Osteocyte (in vitro differentiated cells): ENCODE measurements around the gene TBCC. TPM values are rescaled to one million over a fixed set of nuclear protein-coding genes. Genes with fewer than 3 reads are reported as not detected.

ENCODE experiments used
- DNase-seq: peaks from one replicate; pipeline ENCODE4 v3.0.0; 2021; ENCODE audit warnings: mixed read lengths; ENCODE audit not compliant: unreplicated experiment; ENCODE audit errors: extremely low spot score
- H3K27ac Mint-ChIP-seq: one replicate; pipeline ENCODE4 v1.8.0; 2021; ENCODE audit warnings: mild to moderate bottlenecking, mixed read lengths; ENCODE audit not compliant: unreplicated experiment
- H3K27me3 Mint-ChIP-seq: one replicate; pipeline ENCODE4 v1.8.0; 2021; ENCODE audit warnings: mixed read lengths; ENCODE audit not compliant: unreplicated experiment
- H3K36me3 Mint-ChIP-seq: one replicate; pipeline ENCODE4 v1.8.0; 2021; ENCODE audit warnings: mixed read lengths; ENCODE audit not compliant: unreplicated experiment
- H3K4me1 Mint-ChIP-seq: one replicate; pipeline ENCODE4 v1.8.0; 2021; ENCODE audit warnings: mixed read lengths; ENCODE audit not compliant: unreplicated experiment
- H3K4me3 Mint-ChIP-seq: one replicate; pipeline ENCODE4 v1.8.0; 2021; ENCODE audit warnings: mild to moderate bottlenecking, moderate library complexity, mixed read lengths; ENCODE audit not compliant: unreplicated experiment
- H3K9me3 Mint-ChIP-seq: one replicate; pipeline ENCODE4 v1.8.0; 2021; ENCODE audit warnings: mixed read lengths; ENCODE audit not compliant: unreplicated experiment
- total RNA-seq: library from RNA; stranded (reverse); gene quantifications from 2 replicates; pipeline ENCODE4 v1.2.1, GENCODE V29; 2021
- TF ChIP-seq, protein P1 (sequence below): fragments of 200-600 bp; sonication (generic); IDR thresholded peaks from 2 replicates; pipeline ENCODE4 v1.5.0; 2021; ENCODE audit warnings: antibody characterized with exemption, mild to moderate bottlenecking, moderate library complexity

TBCC gene
- total RNA-seq, 1 donor from 2014 or later, result 23.8 TPM

- H3K36me3 Mint-ChIP-seq, result peaks cover 2% of the 10 kb centered on the region
- peak overlapping the region; percentile 41 for H3K27ac Mint-ChIP-seq
- TF ChIP-seq, protein P1, sequence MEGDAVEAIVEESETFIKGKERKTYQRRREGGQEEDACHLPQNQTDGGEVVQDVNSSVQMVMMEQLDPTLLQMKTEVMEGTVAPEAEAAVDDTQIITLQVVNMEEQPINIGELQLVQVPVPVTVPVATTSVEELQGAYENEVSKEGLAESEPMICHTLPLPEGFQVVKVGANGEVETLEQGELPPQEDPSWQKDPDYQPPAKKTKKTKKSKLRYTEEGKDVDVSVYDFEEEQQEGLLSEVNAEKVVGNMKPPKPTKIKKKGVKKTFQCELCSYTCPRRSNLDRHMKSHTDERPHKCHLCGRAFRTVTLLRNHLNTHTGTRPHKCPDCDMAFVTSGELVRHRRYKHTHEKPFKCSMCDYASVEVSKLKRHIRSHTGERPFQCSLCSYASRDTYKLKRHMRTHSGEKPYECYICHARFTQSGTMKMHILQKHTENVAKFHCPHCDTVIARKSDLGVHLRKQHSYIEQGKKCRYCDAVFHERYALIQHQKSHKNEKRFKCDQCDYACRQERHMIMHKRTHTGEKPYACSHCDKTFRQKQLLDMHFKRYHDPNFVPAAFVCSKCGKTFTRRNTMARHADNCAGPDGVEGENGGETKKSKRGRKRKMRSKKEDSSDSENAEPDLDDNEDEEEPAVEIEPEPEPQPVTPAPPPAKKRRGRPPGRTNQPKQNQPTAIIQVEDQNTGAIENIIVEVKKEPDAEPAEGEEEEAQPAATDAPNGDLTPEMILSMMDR, result no peak
- DNase-seq, result no peak
- H3K4me3 Mint-ChIP-seq, result no peak overlapping the region
- no peaks in the 10 kb centered on the region for H3K9me3 Mint-ChIP-seq
- peaks cover 23% of the 10 kb centered on the region for H3K4me1 Mint-ChIP-seq
- H3K27me3 Mint-ChIP-seq, result no peaks in the 10 kb centered on the region
Measured at GRCh38 chr6:42751055-42751454, 5.2 kb upstream of the TBCC start.

DNA sequence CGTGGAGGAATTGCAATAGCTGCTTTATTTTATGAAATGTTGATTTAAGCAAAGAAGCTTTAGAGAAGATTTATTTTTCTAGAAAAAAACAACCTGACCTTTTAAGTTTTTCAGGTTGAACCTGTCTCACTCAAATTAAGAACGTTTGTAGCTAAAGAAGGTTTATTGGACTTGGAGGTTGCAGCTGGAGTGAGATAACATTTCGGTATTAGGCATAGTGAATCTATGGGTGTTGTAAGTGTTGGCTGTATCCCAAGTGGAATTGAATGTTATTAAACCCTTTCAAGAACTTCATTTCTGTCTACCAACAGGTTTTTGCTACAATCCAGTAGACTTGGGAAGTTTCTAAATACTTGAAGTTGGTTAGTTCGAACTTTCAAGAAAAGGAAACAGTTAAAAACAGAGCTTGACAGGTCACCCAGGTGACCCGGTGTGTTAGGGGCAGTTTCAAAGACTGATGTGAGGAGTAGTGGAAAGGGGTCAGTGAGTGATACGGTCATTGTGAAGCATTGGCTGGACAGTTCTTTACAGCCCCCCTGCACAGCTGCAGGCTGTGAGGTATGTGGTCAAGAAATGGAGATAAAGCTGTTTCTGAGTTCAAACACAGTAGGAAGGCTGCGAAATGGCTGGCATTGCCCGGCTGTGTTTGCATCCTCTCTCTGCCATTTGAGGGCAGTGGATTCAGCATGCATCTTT is 2.4 kb upstream of the TBCC start:
- Mint-ChIP-seq H3K36me3 (peaks cover 3% of the 10 kb centered on the region), H3K4me3 (peak overlapping the region; percentile 100), H3K9me3 (no peaks in the 10 kb centered on the region), H3K4me1 (peaks cover 35% of the 10 kb centered on the region), H3K27ac (peak overlapping the region; percentile 88), H3K27me3 (no peaks in the 10 kb centered on the region)
- TF ChIP-seq, protein P1, result no peak
- no peak for DNase-seq

DNA sequence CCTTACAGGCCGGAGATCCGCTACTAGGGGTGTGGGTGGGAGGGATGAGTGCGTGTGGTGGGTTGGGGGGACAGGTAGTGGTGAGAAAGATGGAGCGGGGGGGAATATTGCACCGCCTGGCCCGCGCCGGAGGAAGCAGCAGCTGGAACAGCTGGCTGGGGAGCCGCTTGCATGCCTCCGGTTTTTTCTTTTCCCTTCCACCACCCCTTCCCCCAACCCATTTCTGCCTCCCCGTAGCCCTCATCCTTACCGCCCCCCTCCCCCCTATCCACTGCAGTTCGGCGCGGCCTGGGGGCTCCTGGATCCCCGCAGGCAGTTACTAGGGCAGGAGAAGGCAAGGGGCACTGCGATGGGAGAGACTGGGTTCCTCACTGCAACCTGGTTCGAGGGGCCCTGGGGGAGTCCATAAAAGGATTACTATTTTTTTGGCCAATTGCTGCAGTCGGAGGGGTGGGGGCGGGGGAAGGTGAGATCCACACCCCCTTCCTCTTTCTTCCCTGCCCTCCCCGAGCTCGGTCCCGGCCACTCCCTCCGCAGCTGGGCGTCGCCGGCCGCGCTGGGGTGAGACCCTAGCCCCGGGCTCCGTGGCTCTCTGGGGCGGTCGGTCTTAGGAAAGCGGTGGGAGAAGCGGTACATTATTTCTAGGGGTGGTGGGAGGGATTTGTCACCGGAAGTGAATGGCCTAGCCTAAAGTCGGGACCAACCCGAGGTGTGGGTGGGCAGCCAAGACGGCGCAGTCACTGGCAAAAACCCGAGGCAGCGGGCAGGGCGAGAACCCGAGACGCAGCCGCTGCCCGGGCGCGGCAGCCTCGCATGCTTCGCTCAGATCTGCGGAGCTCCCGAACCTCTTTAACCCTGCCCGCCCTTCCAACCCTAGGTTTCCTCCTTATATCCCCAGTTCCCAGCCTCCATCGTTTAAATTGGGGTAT is 824 bp upstream of the TBCC start:
- peak; percentile 96 for DNase-seq
- Mint-ChIP-seq H3K4me1 (peaks cover 37% of the 10 kb centered on the region), H3K9me3 (no peaks in the 10 kb centered on the region), H3K36me3 (peaks cover 3% of the 10 kb centered on the region), H3K4me3 (peak overlapping the region; percentile 100), H3K27ac (peak overlapping the region; percentile 88), H3K27me3 (no peaks in the 10 kb centered on the region)
- TF ChIP-seq, protein P1, result no peak

DNA sequence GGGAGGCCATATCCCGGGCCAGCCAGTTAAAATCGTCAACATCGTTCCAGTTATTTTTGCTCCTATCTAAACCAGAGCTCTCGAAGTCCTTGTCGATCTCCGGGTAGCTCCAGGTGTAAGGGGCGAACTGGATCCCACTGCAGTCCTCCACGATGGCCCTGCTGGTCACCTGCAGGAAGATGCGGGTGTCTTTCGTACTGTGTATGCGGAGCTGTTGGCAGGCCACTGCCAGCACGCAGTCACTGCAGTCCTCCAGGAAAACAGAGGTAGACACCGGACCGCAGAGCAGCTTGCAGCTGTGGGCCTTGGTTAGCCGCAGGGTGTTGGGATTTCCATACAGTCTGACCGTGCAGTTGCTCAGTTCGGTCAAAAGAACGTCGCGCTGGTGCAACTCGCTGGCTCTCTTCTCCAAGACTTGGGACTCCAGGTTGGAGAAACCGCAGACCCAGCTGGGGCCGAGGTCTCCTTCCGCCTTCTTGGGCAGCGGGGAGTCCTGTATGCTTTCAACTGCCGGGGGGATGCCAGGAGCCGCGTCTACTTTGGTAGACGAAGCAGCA is 742 bp downstream of the TBCC start:
- no peak for DNase-seq
- H3K27me3 Mint-ChIP-seq, result no peaks in the 10 kb centered on the region
- TF ChIP-seq, protein P1, result no peak
- peak overlapping the region; percentile 100 for H3K4me3 Mint-ChIP-seq
- no peaks in the 10 kb centered on the region for H3K9me3 Mint-ChIP-seq
- H3K27ac Mint-ChIP-seq, result peak overlapping the region; percentile 98
- H3K36me3 Mint-ChIP-seq, result peaks cover 3% of the 10 kb centered on the region
- peaks cover 32% of the 10 kb centered on the region for H3K4me1 Mint-ChIP-seq
